Large intestine (tissue), 12 donors: Measurements from ENCODE around the gene WNT3. TPM values are rescaled to one million over a fixed set of nuclear protein-coding genes. Genes with fewer than 3 reads are reported as not detected.
A peak's percentile ranks its signal among the peaks of the same experiment; 100 is the strongest.

ENCODE experiments used
- DNase-seq, 2 donors: peaks; one replicate each; pipeline versions ENCODE4 v3.0.0 to v3.0.0-alpha.2; 2013
- H3K27ac ChIP-seq: one replicate; pipeline ENCODE4 v1.5.1; 2013; ENCODE audit warnings: low read length
- H3K27me3 ChIP-seq: 2 replicates; pipeline ENCODE4 v1.6.1; 2013; ENCODE audit warnings: low read length; ENCODE audit not compliant: control insufficient read depth, insufficient read depth
- H3K36me3 ChIP-seq: 2 replicates; pipeline ENCODE4 v1.6.1; 2013; ENCODE audit warnings: low read length; ENCODE audit not compliant: control insufficient read depth, insufficient read depth
- H3K4me1 ChIP-seq: one replicate; pipeline ENCODE4 v1.6.1; 2013; ENCODE audit warnings: low read length; ENCODE audit not compliant: control insufficient read depth, insufficient read depth
- H3K4me3 ChIP-seq: one replicate; pipeline ENCODE4 v1.5.1; 2013; ENCODE audit warnings: low read length
- H3K9me3 ChIP-seq: one replicate; pipeline ENCODE4 v1.6.1; 2013; ENCODE audit warnings: mild to moderate bottlenecking, low read depth, low read length, moderate library complexity; ENCODE audit not compliant: control insufficient read depth
- WGBS: methylation state at CpG from one replicate; pipeline ENCODE4 v1.1.5; 2013; ENCODE audit warnings: low lambda C conversion rate; ENCODE audit not compliant: insufficient coverage; 5-methylcytosine and 5-hydroxymethylcytosine counted together
- long read RNA-seq, 11 donors: transcript quantifications; one replicate each; lab custom pipeline, GENCODE V29; 2026
- polyA plus RNA-seq: library from polyadenylated mRNA; unstranded; fragments of 120-200 nt; gene quantifications from one replicate; pipeline ENCODE4 v1.2.1, GENCODE V29; 2013

WNT3 gene, protein sequence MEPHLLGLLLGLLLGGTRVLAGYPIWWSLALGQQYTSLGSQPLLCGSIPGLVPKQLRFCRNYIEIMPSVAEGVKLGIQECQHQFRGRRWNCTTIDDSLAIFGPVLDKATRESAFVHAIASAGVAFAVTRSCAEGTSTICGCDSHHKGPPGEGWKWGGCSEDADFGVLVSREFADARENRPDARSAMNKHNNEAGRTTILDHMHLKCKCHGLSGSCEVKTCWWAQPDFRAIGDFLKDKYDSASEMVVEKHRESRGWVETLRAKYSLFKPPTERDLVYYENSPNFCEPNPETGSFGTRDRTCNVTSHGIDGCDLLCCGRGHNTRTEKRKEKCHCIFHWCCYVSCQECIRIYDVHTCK
- polyA plus RNA-seq, result 9.3 TPM
- long read RNA-seq, donor 1, result 0 reads
- long read RNA-seq, donor 2, result 0 reads
- long read RNA-seq, donor 3, result 0 reads
- long read RNA-seq, donor 4, result 0 reads
- long read RNA-seq, donor 5, result 0 reads
- long read RNA-seq, donor 6, result 0 reads
- long read RNA-seq, donor 7, result 0 reads
- long read RNA-seq, donor 8, result 0 reads
- long read RNA-seq, donor 9, result 0 reads
- long read RNA-seq, donor 10, result 0 reads
- long read RNA-seq, donor 11, result 0 reads

DNA sequence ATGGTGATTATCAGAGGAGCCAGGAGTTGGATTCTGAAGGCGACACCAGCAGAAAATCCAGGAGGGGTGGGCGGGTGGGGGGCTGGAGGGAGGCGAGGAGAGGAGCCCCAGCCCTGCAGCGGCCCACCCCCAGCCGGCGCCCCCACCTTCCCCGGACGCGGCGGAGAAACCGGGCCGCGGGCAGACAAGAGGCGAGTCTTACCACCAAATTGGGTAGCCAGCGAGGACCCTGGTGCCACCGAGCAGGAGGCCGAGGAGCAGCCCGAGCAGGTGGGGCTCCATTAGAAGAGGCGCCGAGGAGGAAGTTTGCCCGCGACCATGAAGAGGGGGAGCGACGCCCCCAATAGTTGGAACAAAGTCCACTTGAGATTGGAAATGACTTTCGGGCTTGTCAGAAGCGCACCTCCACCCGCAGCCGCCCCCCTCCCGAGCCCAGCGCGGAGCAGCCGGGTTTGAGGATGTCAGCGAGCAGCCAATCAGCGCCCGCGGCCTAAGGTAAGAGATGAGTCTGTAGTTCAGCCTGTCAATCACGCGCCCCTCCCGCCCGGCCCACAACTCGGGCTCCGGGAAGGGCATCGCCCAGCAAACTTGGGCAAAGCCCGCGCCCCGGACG, at the start of gene WNT3:
WNT3 (minus strand) TSS at position 377 of the 613 bp plus-strand sequence; CDS start at position 282, 95 bp downstream.
- H3K9me3 ChIP-seq, result peaks cover 19% of the 10 kb centered on the region

DNA sequence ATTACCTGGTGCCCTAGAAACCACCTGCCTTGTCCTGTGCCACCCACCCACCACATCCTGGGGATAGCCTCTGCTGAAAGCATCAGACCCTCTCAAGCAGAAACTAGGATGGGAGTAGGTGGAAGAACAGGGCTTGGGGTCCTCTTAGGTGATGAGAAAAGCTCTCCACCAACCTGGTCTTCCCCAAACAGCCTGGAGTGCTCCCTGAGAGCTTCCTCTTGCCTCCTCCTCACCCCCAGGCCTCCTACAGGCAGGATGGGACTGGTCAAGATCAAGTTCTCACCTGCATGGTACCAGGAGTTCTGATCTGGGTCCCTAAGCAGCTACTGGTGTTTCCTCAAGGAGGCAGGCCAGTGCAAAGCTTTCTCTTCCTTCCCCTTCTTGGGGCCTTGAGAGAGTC, 48.3 kb upstream of the WNT3 start:
- H3K36me3 ChIP-seq, result no peaks in the 10 kb centered on the region
- H3K27ac ChIP-seq, result no peak overlapping the region
- H3K9me3 ChIP-seq, result no peaks in the 10 kb centered on the region
- no peak for DNase-seq
- no peaks in the 10 kb centered on the region for H3K27me3 ChIP-seq
- no peak overlapping the region for H3K4me3 ChIP-seq
- peaks cover 16% of the 10 kb centered on the region for H3K4me1 ChIP-seq

More for the DNA sequence above, at the start of gene WNT3:
- DNase-seq, result peak in 1 of 2 donors; percentile 34
- no peaks in the 10 kb centered on the region for H3K36me3 ChIP-seq
- peaks cover 96% of the 10 kb centered on the region for H3K27me3 ChIP-seq
- no CpG with 5 or more reads among the region's 47 CpGs for WGBS
- peak within 1 kb of the TSS; percentile 18 for H3K4me3 ChIP-seq
- peaks cover 16% of the 10 kb centered on the region for H3K4me1 ChIP-seq
- no peak within 1 kb of the TSS for H3K27ac ChIP-seq

DNA sequence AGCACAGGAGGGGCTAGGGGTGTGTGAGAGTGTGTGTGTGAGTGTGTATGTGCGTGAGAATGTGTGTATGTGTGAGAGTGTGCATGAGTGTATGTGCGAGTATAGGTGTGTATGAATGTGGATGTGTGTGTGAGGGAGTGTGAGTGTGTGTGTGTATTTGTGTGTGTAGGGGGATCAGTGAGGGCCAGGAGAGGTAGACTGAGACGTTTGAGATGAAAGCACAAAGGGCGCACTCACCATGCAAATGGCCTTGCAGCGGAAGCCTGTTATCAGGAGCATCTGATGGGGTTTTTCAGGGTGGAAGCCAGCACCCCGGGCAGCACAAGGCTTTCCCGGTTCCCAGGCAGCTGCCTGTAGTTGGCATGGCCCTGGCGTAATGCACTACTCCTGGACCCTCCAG, 47.8 kb upstream of the WNT3 start:
- H3K36me3 ChIP-seq, result no peaks in the 10 kb centered on the region
- no CpG with 5 or more reads among the region's 8 CpGs for WGBS
- H3K4me3 ChIP-seq, result no peak overlapping the region
- H3K27ac ChIP-seq, result no peak overlapping the region
- H3K4me1 ChIP-seq, result peaks cover 16% of the 10 kb centered on the region
- H3K27me3 ChIP-seq, result no peaks in the 10 kb centered on the region
- no peaks in the 10 kb centered on the region for H3K9me3 ChIP-seq
- no peak for DNase-seq

DNA sequence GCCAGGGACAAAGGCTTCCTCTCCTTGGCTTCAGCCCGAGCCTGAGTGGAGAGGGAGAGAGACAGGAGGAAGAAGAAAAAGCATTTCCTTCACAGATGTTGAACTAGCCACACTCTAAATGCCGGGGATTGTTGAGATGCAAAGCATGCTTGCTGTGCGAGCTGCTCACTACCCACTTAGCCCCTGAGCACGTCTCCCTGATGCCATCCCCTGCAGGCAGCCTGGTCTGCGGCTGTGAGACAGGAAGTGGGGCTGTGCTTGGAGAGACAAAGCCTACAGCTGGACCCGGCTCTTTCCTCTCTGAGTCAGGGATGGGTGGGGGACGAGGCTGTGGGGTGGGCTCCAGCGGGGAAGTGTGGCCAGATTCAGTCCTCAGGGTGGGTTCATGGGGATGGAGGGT, 46.6 kb upstream of the WNT3 start:
- H3K27me3 ChIP-seq, result no peaks in the 10 kb centered on the region
- WGBS, result no CpG with 5 or more reads among the region's 8 CpGs
- DNase-seq, result no peak
- no peaks in the 10 kb centered on the region for H3K9me3 ChIP-seq
- H3K27ac ChIP-seq, result no peak overlapping the region
- peaks cover 6% of the 10 kb centered on the region for H3K4me1 ChIP-seq
- H3K4me3 ChIP-seq, result no peak overlapping the region
- H3K36me3 ChIP-seq, result no peaks in the 10 kb centered on the region

DNA sequence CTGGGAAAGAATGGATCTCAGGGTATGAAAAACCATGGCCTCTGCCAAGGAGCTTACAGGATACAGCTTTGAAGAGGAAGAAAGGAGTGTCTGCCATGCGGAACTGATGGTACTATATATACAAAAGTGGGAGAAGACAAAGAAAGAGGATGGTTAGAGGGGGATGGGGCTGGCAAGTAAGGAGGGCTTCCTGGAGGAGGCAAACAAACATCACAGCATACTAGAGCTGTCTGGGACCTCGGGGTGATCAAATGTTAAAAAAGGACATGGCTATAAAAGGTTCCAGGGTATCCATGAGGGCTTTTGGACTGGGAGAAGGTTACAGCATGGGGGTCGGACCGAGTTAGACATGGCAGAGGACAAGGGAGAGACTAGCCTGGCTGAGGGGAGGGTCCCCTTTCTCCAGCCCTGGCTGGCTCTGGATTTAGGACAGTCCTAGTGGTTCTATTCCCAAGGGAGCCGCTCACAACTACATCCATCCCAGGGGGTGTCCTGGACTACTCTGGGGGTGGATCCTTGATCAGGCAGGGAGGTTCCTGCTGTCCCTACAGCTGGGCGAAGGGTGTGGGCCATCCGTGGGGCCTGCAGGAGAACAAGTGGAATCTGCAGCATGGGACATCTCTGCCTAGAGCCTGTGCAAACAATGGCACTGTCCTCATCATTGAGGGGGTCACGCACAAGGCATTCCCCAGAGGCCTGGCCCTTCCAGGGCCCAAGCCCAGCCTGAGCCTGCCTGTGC, 45.1 kb upstream of the WNT3 start:
- no peaks in the 10 kb centered on the region for H3K36me3 ChIP-seq
- H3K4me3 ChIP-seq, result no peak overlapping the region
- DNase-seq, result no peak
- no peak overlapping the region for H3K27ac ChIP-seq
- H3K27me3 ChIP-seq, result no peaks in the 10 kb centered on the region
- no CpG with 5 or more reads among the region's 8 CpGs for WGBS
- H3K9me3 ChIP-seq, result no peaks in the 10 kb centered on the region
- peaks cover 1% of the 10 kb centered on the region for H3K4me1 ChIP-seq

DNA sequence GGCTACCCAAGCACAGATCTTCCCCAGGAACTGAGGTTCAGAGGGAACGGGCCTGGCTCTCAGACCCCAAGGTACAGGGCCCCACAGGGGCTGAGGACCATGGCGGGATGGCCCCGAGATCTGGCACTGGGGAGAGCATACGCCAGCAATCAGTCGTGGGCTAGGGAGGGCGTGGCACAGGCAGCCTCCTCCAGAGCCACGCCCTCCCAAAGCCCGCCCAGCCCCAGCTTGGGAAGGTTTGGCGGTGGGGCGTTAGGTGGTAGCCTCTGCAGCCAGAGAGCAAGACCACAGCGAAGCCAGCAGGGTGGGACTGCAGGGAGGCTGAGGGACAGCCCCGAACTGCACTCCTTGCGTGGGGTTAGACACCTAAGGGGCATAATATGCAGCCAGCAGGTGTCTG, 44.5 kb upstream of the WNT3 start:
- no CpG with 5 or more reads among the region's 13 CpGs for WGBS
- no peak overlapping the region for H3K4me3 ChIP-seq
- no peaks in the 10 kb centered on the region for H3K36me3 ChIP-seq
- H3K9me3 ChIP-seq, result no peaks in the 10 kb centered on the region
- DNase-seq, result no peak
- no peaks in the 10 kb centered on the region for H3K4me1 ChIP-seq
- no peaks in the 10 kb centered on the region for H3K27me3 ChIP-seq
- no peak overlapping the region for H3K27ac ChIP-seq

DNA sequence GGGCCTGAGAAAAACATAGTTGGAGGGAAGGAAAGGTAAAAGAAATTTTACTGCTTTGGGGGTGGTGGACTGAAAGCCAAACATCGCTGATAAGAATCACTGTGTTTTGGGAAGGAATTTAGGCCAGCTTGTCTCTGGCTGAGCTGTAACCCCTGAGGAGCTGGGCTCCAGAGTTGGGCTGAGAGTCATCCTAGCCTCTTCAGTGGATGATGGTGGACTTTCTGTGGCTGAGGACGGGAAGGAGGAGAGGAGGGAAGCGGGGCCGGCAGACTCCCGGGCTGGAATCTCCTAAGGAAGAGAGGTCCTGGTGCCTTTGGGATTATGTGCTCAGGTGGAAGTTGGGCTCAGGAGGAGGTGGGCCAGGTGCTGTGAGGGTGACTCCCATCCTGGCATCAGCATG, 41.5 kb upstream of the WNT3 start:
- Histone ChIP-seq H3K9me3 (no peaks in the 10 kb centered on the region), H3K27me3 (peaks cover under 1% of the 10 kb centered on the region), H3K36me3 (no peaks in the 10 kb centered on the region), H3K4me3 (no peak overlapping the region), H3K27ac (no peak overlapping the region), H3K4me1 (no peaks in the 10 kb centered on the region)
- WGBS, result 60% methylated on average over 1 of the region's 5 CpGs
- DNase-seq, result no peak

DNA sequence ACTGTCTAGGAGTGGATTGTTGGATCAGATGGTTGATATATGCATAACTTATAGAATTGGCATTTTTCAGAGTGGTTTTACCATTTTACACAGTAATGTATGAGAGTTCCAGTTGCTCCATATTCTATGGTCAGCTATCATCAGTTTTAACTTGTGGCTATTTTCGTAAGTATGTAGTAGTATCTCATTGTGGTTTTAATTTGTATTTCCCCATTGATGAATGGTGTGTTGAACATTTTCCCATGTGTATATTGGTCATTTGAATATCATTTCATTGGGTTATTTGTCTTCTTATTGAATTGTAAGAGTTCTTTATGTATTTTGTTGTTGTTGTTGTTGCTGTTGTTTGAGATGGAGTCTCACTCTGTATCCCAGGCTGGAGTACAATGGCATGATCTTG, 39.1 kb upstream of the WNT3 start:
- Histone ChIP-seq H3K36me3 (no peaks in the 10 kb centered on the region), H3K9me3 (no peaks in the 10 kb centered on the region), H3K27ac (no peak overlapping the region), H3K4me3 (no peak overlapping the region), H3K27me3 (peaks cover 6% of the 10 kb centered on the region), H3K4me1 (no peaks in the 10 kb centered on the region)
- no CpG with 5 or more reads among the region's 1 CpG for WGBS
- DNase-seq, result no peak

DNA sequence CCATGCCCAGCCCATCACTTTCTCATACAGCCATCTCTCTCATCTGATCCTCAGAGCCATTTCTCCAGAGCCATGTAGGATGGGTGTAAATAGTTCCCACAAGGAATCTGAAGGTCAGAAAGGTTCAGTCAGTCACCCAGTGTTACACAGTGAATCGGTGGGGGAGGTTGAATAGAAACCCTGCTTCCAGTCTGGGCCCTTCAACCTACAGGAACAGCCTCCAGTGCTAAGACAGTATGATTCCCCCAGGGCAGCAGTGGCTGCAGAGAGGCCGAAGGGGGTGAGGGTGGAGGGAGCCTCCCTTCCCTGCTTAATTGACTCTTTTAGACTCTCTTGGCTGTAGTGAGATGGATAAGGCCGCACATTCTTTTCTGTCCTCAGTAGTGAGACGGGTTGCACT, 36.5 kb upstream of the WNT3 start:
- H3K27me3 ChIP-seq, result peaks cover 29% of the 10 kb centered on the region
- H3K27ac ChIP-seq, result no peak overlapping the region

DNA sequence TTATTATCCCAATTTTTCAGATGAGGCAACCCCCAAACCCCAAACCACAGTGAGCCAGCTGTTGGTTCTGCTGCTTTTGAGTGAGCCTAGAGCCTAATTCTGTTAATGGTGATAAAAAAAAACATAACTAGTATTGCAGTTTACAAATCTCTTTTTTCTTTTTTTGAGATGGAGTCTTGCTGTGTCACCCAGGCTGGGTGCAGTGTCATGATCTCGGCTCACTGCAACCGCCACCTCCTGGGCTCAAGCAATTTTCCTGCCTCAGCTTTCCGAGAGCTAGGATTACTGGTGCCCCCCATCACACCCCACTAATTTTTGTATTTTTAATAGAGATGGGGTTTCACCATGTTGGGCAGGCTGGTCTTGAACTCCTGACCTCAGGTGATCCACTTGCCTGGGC, 36.0 kb upstream of the WNT3 start:
- Histone ChIP-seq H3K36me3 (no peaks in the 10 kb centered on the region), H3K27me3 (peaks cover 31% of the 10 kb centered on the region), H3K4me1 (peaks cover 12% of the 10 kb centered on the region), H3K9me3 (peaks cover 3% of the 10 kb centered on the region), H3K27ac (no peak overlapping the region), H3K4me3 (no peak overlapping the region)
- DNase-seq, result no peak
- WGBS, result no CpG with 5 or more reads among the region's 3 CpGs

More for the DNA sequence above, 36.5 kb upstream of the WNT3 start:
- peaks cover 3% of the 10 kb centered on the region for H3K9me3 ChIP-seq
- H3K4me3 ChIP-seq, result no peak overlapping the region
- no peaks in the 10 kb centered on the region for H3K36me3 ChIP-seq
- DNase-seq, result no peak
- H3K4me1 ChIP-seq, result peaks cover 12% of the 10 kb centered on the region
- WGBS, result no CpG with 5 or more reads among the region's 4 CpGs
